HG03139 (cell line): ENCODE measurements around the gene SCAI.
"Not testable (repeated sequence)": the region's sequence is repeated elsewhere in the genome, so short reads cannot be mapped to it uniquely, and the experiment has no call there.

ENCODE experiments used
- ATAC-seq: cut with Tn5 transposase; IDR thresholded peaks from one replicate; pipeline ENCODE4 v1.9.1; 2021; ENCODE audit not compliant: unreplicated experiment

Gene SCAI

GRCh38 chr9:125108541-125108940, 34.8 kb downstream of the SCAI start:
- ATAC-seq: not testable (repeated sequence)

GRCh38 chr9:125106285-125106893, 36.9 kb downstream of the SCAI start:
- ATAC-seq: no peak

DNA sequence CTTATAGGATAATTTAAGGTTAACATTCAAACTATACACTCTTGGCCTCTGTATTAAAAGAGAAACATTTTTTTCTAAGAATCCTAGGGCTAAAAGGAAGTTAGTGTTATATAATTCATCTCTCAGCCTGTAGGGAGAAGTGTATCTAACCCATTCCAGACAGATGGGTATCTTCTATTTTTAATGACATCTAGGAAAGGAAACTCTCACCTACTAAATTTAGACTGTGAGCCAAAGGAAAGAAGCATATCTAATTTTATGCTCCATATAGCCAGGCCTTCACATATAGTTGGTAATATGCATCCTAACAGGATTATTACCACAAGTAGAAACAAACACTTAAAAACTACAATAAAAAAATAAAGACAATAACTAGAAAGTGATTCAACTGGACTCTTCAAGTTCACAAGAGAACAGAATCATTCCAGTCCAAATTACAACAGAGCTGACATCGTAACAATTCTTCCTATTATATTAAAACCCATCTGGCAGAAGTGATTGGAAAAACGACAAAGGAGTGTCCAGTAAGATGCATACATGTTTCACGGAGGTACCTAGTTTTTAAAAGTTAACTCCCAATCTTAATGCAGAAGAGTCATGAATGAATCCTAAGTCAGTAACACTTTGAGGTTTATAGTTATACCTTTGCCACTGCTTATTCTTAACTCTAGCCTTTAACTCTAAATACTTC, 39.4 kb downstream of the SCAI start:
- ATAC-seq: no peak

- ATAC-seq: no peak
These were observed 40.3 kb downstream of the SCAI start for GRCh38 chr9:125103021-125103420.

GRCh38 chr9:125100822-125101221, 42.5 kb downstream of the SCAI start:
- ATAC-seq: no peak

GRCh38 chr9:125099816-125100215, 43.5 kb downstream of the SCAI start:
- no peak for ATAC-seq

DNA sequence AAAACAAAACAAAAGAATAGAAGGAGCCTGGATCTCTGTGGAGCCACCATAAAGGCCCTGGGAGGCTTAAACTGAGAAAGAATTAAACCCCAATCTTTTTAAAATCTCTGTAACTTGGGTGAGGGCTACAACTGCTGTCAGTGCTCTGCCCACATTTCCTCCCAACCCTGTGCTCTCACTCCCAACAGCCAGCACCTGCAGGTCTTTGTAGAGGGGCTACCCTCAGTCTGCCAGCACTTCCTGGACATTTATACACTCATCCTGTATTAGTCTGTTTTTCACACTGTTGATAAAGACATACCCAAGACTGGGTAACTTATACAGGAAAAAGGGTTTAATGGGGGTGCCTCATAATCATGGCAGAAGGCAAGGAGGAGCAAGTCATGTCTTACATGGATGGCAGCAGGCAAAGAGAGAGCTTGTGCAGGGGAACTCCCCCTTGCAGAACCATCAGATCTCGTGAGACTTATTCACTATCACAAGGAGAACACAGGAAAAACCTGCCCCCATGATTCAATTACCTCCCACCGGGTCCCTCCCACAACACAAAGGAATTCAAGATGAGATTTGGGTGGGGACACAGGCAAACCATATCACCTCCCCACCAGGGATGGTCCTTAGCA, 47.4 kb downstream of the SCAI start:
- no peak for ATAC-seq

- ATAC-seq: no peak
These were observed 52.2 kb downstream of the SCAI start for GRCh38 chr9:125091121-125091520.

DNA sequence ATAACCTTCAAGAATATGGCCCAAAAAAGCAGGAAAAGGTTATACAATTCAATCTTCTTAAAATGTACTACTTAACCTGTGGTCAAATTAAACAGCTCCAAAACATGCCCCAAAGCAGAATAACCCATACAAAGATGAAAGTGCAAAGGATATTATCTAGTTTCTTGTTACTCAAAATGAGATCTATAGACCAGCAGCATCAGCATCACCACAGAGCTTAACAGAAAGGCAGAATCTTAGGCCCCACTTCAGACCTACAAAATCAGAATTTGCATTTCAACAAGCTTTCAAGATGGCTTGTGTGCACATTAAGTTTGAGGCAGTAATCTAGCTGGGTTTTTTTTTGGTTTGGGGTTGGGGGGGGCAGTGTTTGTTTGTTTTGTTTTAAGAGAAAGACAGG, 54.0 kb downstream of the SCAI start:
- no peak for ATAC-seq

DNA sequence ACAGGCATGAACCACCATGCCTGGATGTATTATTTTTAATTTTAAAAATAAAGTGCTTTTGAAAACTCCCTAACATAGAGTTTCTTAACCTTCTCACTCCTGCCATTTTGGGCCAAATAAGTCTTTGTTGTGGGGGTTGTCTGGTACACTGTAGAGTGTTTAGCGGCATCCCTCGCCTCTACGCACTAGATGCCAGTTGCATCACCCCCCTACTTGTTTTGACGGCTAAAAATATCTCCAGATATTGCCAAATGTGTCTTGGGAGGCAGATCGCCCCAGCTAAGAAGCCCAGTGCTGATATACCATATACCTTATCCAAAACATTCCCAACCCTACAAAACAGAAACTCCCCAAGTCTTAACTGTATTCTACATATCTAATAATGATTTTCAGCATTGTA, 54.6 kb downstream of the SCAI start:
- ATAC-seq: no peak

GRCh38 chr9:125085703-125086477, 57.4 kb downstream of the SCAI start:
- no peak for ATAC-seq

DNA sequence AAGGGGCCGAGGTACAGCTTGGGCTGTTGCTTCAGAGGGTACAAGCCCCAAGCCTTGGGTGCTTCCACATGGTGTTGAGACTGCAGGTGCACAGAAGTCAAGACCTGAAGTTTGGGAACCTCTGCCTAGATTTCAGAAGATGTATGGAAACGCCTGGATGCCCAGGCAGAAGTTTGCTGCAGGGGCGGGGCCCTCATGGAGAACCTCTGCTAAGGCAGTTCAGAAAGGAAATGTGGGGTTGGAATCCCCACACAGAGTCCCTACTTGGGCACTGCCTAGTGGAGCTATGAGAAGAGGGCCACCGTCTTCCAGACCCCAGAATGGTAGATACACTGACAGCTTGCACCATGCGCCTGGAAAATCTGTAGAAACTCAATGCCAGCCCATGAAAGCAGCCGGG, 61.1 kb downstream of the SCAI start:
- ATAC-seq: not testable (repeated sequence)

- ATAC-seq: not testable (repeated sequence)
These were observed 62.5 kb downstream of the SCAI start for GRCh38 chr9:125080797-125081196.

DNA sequence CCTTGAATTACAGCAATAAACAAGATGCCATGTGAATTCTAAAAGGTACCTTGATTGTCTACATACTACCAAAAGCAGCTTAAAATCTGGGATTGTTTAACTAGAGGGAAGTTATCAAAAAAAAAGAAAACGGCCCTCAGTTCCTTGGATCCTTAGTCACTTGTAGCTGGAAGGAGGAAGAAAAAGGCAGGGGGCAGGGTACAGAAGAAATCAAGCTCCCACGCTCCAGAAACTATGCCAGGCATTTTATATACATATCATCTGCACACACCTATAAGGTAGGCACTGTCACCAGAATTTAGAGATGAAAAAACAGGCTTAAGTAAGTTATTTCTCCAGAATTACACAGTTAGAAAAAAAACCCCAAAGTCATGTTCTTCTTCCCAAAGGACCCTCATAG, 63.4 kb downstream of the SCAI start:
- ATAC-seq: no peak

- no peak for ATAC-seq
These were observed 67.3 kb downstream of the SCAI start for GRCh38 chr9:125075997-125076396.

GRCh38 chr9:125074976-125075375, 68.4 kb downstream of the SCAI start:
- ATAC-seq: no peak

DNA sequence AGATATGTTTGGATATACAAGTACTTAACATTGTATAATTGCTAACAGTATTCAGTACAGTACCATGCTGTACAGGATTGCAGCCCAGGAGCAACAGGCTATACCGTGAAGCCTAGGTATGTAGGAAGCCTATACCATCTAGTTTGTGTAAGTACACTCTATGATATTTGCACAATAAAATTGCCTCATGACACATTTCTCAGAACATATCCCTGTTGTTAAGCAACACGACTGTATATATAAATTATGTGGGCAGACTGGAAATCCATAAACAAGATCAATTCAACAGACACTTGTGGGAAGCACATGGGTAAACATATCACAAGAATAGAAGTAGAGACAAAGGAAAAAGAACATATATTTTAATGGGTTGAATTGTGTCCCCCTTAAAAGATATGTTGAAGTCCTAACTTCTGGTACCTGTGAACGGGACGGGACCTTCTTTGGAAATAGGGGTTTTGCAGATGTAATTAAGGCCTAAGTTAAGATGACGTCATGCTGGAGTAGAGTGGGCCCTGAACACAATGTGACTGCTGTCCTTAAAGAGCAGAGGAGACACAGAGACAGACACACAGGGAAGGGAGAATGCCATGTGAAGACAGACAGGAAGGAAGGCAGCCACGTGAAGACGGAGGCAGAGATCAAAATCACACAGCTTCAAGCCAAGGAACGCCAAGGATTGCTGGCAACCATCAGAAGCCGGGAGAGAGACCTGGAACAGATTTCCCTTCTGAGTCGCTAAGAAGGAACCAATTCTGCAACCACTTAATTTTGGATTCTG, 76.3 kb downstream of the SCAI start:
- no peak for ATAC-seq

- ATAC-seq: no peak
These were observed 81.9 kb downstream of the SCAI start for GRCh38 chr9:125061391-125061790.

GRCh38 chr9:125049212-125050049, 93.9 kb downstream of the SCAI start:
- ATAC-seq: no peak

GRCh38 chr9:125043631-125044030, 99.7 kb downstream of the SCAI start:
- ATAC-seq: no peak
